GM12892 (cell line): Measurements from ENCODE around the gene PTPN14.

Experiments
- DNase-seq: peaks from one replicate; pipeline ENCODE4 v3.0.0; 2011; ENCODE audit not compliant: insufficient read length
- FAIRE-seq: peaks from 2 replicates; lab custom pipeline; 2011; peaks lifted over from hg19 to GRCh38; lab: Jason Lieb, UNC
- POLR2A ChIP-seq: IDR thresholded peaks from 2 replicates; pipeline ENCODE4 v1.6.1; 2011; ENCODE audit warnings: low read depth, low read length, control low read depth
- POLR2AphosphoS5 ChIP-seq: IDR thresholded peaks from 2 replicates; pipeline ENCODE4 v1.6.1; 2011; ENCODE audit warnings: low read depth, low read length, control low read depth
- TAF1 ChIP-seq: IDR thresholded peaks from 2 replicates; pipeline ENCODE4 v1.6.1; 2011; ENCODE audit warnings: low read depth, mild to moderate bottlenecking, control low read depth, low read length, borderline replicate concordance

PTPN14 gene

GRCh38 chr1:214475746-214476145 is 75.7 kb downstream of the PTPN14 start:
- no peak for DNase-seq
- FAIRE-seq = no peak
- TF ChIP-seq POLR2A = no peak
- TF ChIP-seq TAF1 = no peak
- no peak for TF ChIP-seq POLR2AphosphoS5

GRCh38 chr1:214475331-214475730 is 76.1 kb downstream of the PTPN14 start:
- TF ChIP-seq POLR2A (no peak), POLR2AphosphoS5 (no peak), TAF1 (no peak)
- FAIRE-seq (no peak), DNase-seq (no peak)

- TF ChIP-seq TAF1 (no peak), POLR2AphosphoS5 (no peak), POLR2A (no peak)
- DNase-seq (no peak), FAIRE-seq (peak; percentile 48)
Measured at GRCh38 chr1:214474467-214474866, 76.9 kb downstream of the PTPN14 start.

- no peak for DNase-seq
- TF ChIP-seq POLR2AphosphoS5 (no peak), TAF1 (no peak), POLR2A (no peak)
- no peak for FAIRE-seq
Measured at GRCh38 chr1:214473862-214474261, 77.5 kb downstream of the PTPN14 start.

DNA sequence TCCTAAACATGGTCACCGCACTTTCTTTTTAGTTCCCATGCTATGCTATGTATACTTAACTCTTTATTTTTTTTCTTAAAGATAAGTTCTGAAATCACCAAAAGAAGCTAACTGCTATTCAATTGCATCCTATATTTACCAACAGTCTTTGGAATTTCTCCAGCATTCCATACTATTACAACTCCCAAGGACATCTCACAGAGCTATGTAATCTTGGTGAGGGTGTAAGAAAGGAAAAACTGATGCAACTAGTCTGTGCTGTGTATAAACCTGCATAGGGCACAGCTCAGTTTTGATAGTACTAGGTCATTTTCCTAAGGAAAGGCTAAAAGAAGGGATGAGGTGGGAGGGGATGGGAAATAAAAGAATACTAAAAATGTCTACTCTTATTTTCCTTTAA is 78.0 kb downstream of the PTPN14 start:
- no peak for TF ChIP-seq POLR2AphosphoS5
- TF ChIP-seq POLR2A = no peak
- no peak for TF ChIP-seq TAF1
- FAIRE-seq = no peak

GRCh38 chr1:214472364-214472763 is 79.0 kb downstream of the PTPN14 start:
- TF ChIP-seq POLR2A = no peak
- TF ChIP-seq TAF1 = no peak
- no peak for TF ChIP-seq POLR2AphosphoS5
- FAIRE-seq (no peak), DNase-seq (no peak)

More for the DNA sequence above, 78.0 kb downstream of the PTPN14 start:
- DNase-seq = no peak

GRCh38 chr1:214471458-214471857 is 79.9 kb downstream of the PTPN14 start:
- TF ChIP-seq TAF1 (no peak), POLR2AphosphoS5 (no peak), POLR2A (no peak)
- DNase-seq (no peak), FAIRE-seq (peak; percentile 9)

DNA sequence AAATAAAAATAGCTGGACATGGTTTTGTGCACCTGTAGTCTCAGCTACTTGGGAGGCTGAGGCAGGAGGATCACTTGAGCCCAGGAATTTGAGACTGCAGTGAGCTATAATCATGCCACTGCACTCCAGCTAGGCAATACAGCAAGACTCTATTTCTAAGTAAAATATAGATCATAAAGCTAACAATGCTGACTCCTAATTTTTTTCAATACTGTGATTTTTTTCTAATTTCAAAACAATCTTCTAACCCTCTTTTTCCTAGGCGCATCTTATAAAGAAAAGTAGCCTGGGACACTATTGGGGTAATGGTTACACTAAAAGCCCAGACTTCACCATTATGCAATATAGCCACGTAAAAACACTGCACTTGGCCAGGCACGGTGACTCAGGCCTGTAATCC is 81.3 kb downstream of the PTPN14 start:
- no peak for FAIRE-seq
- no peak for DNase-seq
- no peak for TF ChIP-seq POLR2AphosphoS5
- no peak for TF ChIP-seq TAF1
- no peak for TF ChIP-seq POLR2A

DNA sequence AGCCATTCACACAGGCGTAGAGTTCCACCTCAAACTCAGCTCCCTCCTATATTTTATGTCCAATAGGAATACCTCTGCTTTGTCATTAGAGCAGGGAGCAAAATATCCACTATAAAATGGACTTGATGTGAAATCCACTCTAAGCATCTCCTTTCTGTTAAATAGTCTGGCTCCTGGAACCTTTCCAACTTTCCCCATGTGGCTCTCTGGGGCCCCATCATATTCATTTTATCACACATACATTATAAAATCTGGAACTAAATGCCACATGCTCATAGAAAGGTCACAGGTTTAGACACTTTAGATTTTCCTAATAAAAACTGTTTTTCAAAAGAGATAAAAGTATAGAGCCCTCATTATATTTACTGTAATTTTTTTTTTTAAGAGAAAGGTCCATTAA is 82.1 kb downstream of the PTPN14 start:
- FAIRE-seq = no peak
- TF ChIP-seq TAF1 (no peak), POLR2AphosphoS5 (no peak), POLR2A (no peak)

GRCh38 chr1:214467078-214467585 is 84.3 kb downstream of the PTPN14 start:
- FAIRE-seq = no peak
- no peak for DNase-seq
- TF ChIP-seq TAF1 = no peak
- no peak for TF ChIP-seq POLR2A
- no peak for TF ChIP-seq POLR2AphosphoS5

More for the DNA sequence above, 82.1 kb downstream of the PTPN14 start:
- no peak for DNase-seq

GRCh38 chr1:214466403-214467077 is 84.9 kb downstream of the PTPN14 start:
- TF ChIP-seq TAF1 (no peak), POLR2AphosphoS5 (no peak), POLR2A (no peak)
- DNase-seq (no peak), FAIRE-seq (no peak)
